Gastroesophageal sphincter (tissue), 4 donors: ENCODE measurements around the gene L3MBTL4. TPM values are rescaled to one million over a fixed set of nuclear protein-coding genes. Genes with fewer than 3 reads are reported as not detected.

Experiments
- ATAC-seq: fragments of 150-250 bp; one replicate; pipeline ENCODE4 v1.9.1; 2016; ENCODE audit warnings: mild to moderate bottlenecking, moderate library complexity
- H3K27ac ChIP-seq, 4 donors: fragments of 200-600 bp; sonication (generic) in 3 of 4; 1 replicate in 3 of 4; 2 replicates in 1 of 4; pipeline ENCODE4 v1.5.1; 2016 to 2019
- H3K27me3 ChIP-seq: fragments of 200-600 bp; sonication (generic); one replicate; pipeline ENCODE4 v1.5.1; 2019
- H3K36me3 ChIP-seq, 2 donors: fragments of 200-600 bp; sonication (generic); one replicate each; pipeline ENCODE4 v1.5.1; 2019; ENCODE audit warnings: control low read depth in 1 of 2
- H3K4me1 ChIP-seq, 3 donors: fragments of 200-600 bp; sonication (generic); 1 replicate in 2 of 3; 2 replicates in 1 of 3; pipeline ENCODE4 v1.5.1; 2016 to 2019; ENCODE audit warnings: control low read depth in 2 of 3
- H3K4me3 ChIP-seq, 2 donors: fragments of 200-600 bp; sonication (generic); one replicate each; pipeline ENCODE4 v1.5.1; 2019; ENCODE audit warnings: mild to moderate bottlenecking in 1 of 2, moderate library complexity in 1 of 2
- H3K9me3 ChIP-seq, 3 donors: fragments of 200-600 bp; sonication (generic); one replicate each; pipeline ENCODE4 v1.5.1; 2017 to 2019; ENCODE audit warnings: control low read depth in 2 of 3
- EP300 ChIP-seq: sonication (generic); formaldehyde crosslinking; IDR thresholded peaks from one replicate; pipeline ENCODE4 v1.6.1; 2017; ENCODE audit warnings: antibody characterized with exemption, mild to moderate bottlenecking
- POLR2A ChIP-seq, 2 donors: fragments of 450-650 bp; IDR thresholded peaks; one replicate each; pipeline ENCODE4 v1.6.1; 2017; ENCODE audit warnings: antibody characterized with exemption in 2 of 2, mild to moderate bottlenecking in 2 of 2, moderate library complexity in 1 of 2
- POLR2AphosphoS5 ChIP-seq: sonication (generic); formaldehyde crosslinking; IDR thresholded peaks from one replicate; pipeline ENCODE4 v1.6.1; 2017; ENCODE audit warnings: antibody characterized with exemption
- WGBS, 2 donors: methylation state at CpG; one replicate each; pipeline ENCODE4 v1.1.5; 2018; ENCODE audit warnings: low coverage in 1 of 2; 5-methylcytosine and 5-hydroxymethylcytosine counted together
- total RNA-seq, 4 donors: library from RNA; depleted of rRNA; stranded (reverse); fragments of >200 nt; gene quantifications; one replicate each; pipeline ENCODE4 v1.1.0, GENCODE V29; 2016
- TF ChIP-seq, protein P1 (sequence below), 4 experiments: fragments of 200-600 bp in 2 of 4; fragments of 450-650 bp in 2 of 4; sonication (generic) in 1 of 4; IDR thresholded peaks; one replicate each; pipeline ENCODE4 v1.5.1; 2017 to 2019; ENCODE audit warnings: antibody characterized with exemption in 4 of 4, mild to moderate bottlenecking in 2 of 4, moderate library complexity in 2 of 4

Gene L3MBTL4
- total RNA-seq, 4 donors from 2014 or later = 0.46 to 8.1 (median 4.9) TPM

DNA sequence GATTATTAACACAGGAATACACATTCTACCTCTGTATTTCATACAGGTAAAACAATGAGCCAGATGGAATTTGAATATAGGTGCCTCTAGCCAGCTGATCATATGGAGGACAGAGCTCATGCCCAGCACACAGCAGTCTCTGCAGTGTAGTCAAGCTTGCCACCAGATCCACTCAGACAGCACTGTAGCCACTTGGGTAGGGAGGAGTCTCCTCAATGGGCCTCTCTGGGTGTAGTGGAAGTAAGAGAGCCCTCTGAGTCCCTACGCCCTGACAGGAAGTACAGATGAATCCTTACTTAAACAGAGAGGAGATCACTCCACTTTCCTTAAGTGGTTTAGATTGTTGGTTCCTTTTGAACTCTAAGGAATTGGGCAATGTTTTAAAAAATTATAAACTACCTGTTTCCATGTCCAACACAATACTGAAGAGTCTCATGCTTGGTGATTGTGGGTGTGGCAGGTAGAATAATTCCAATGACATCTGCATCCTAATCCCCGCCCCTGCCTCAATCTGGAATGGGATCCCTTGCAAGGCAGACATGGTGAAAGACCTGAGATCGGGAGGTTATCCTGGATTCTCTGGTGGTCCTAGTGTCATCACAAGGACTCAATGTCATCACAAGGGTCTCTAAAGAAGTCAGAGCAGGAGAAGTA lies 496.4 kb downstream of the L3MBTL4 start:
- ATAC-seq = no peak
- no peaks in the 10 kb centered on the region for H3K27me3 ChIP-seq
- no peaks in the 10 kb centered on the region for H3K36me3 ChIP-seq
- WGBS, 2 donors = 79% methylated on average over 3 of the region's 3 CpGs; no CpG with 5 or more reads in 1 of the 2 donors
- H3K4me3 ChIP-seq = no peak overlapping the region
- no peaks in the 10 kb centered on the region for H3K4me1 ChIP-seq
- no peak overlapping the region for H3K27ac ChIP-seq
- TF ChIP-seq, protein P1, sequence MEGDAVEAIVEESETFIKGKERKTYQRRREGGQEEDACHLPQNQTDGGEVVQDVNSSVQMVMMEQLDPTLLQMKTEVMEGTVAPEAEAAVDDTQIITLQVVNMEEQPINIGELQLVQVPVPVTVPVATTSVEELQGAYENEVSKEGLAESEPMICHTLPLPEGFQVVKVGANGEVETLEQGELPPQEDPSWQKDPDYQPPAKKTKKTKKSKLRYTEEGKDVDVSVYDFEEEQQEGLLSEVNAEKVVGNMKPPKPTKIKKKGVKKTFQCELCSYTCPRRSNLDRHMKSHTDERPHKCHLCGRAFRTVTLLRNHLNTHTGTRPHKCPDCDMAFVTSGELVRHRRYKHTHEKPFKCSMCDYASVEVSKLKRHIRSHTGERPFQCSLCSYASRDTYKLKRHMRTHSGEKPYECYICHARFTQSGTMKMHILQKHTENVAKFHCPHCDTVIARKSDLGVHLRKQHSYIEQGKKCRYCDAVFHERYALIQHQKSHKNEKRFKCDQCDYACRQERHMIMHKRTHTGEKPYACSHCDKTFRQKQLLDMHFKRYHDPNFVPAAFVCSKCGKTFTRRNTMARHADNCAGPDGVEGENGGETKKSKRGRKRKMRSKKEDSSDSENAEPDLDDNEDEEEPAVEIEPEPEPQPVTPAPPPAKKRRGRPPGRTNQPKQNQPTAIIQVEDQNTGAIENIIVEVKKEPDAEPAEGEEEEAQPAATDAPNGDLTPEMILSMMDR (IDR thresholded peaks at IDR 0.05) = no peak
- TF ChIP-seq POLR2AphosphoS5 (no peak), EP300 (no peak), POLR2A (IDR thresholded peaks at IDR 0.05) (no peak)
- H3K9me3 ChIP-seq = no peaks in the 10 kb centered on the region

DNA sequence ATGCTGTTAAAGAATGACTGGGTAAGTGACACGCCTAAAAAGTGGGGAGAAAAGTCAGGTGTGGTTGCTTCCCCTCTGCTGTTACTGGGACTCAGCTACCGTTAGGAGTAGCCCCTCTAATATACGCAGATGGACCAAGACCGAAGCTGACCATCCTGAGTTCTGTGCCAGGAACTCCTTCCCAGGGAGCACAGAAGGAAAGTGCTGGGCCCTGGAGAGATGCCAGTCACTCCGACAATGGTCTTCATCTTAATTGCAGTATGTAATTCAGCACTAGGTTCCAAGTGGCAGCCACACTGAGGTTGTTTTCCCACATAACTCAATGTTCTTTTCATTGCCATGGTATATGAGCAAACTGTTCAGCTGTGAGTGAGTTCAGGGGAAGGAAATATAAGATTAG lies 499.8 kb downstream of the L3MBTL4 start:
- no peak for ATAC-seq
- Histone ChIP-seq H3K27me3 (no peaks in the 10 kb centered on the region), H3K27ac (no peak overlapping the region), H3K4me1 (no peaks in the 10 kb centered on the region), H3K36me3 (no peaks in the 10 kb centered on the region), H3K4me3 (no peak overlapping the region), H3K9me3 (no peaks in the 10 kb centered on the region)
- TF ChIP-seq POLR2A (IDR thresholded peaks at IDR 0.05) (no peak), EP300 (no peak), POLR2AphosphoS5 (no peak)
- TF ChIP-seq, protein P1 (IDR thresholded peaks at IDR 0.05) = no peak
- WGBS, 2 donors = 0 to 58% methylated on average over 1 to 5 of the region's 5 CpGs

DNA sequence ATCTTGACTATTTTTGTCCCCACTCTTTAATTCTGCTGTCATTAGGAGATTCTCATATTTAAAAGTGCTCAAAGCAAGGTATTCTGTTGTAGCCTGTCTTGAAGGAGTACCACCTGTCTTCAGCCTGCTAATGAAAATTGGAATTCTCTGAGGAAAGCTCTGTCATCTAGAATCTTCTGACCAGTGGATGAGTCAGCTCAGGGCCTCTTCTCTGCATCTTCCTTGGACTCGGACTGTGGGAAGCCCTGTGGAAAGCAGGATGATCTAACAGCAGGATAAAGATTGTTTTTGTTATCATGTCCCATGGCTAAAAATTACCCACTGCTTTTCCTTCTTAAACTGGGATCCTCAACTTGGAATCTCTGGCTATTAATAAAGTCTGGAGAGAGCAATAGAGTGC lies 500.7 kb downstream of the L3MBTL4 start:
- no peak for ATAC-seq
- TF ChIP-seq, protein P1 (IDR thresholded peaks at IDR 0.05) = no peak
- TF ChIP-seq POLR2AphosphoS5 (no peak), POLR2A (IDR thresholded peaks at IDR 0.05) (no peak), EP300 (no peak)
- Histone ChIP-seq H3K9me3 (no peaks in the 10 kb centered on the region), H3K4me1 (no peaks in the 10 kb centered on the region), H3K27me3 (no peaks in the 10 kb centered on the region), H3K27ac (no peak overlapping the region), H3K4me3 (no peak overlapping the region), H3K36me3 (no peaks in the 10 kb centered on the region)
- 36 to 67% methylated on average over 1 of the region's 1 CpG for WGBS, 2 donors

DNA sequence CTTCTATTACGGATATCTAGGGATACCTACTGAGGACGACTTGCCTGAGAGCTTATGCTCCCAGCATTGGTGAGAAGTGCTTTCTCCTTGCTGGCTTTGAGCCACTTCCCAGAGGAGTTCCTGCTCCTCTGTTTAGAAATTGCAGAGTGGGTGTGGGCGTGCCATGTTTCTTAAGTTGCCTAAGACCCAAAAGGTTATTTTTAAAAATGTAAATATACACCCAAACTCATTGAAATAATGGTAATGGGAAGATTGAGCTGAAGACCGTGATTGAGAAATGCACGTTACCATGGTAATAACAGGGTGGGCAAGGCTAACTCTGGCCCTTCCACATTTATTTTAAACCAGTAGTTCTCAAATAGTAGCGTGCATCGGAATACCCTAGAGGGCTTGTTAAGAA lies 502.1 kb downstream of the L3MBTL4 start:
- no peak for TF ChIP-seq POLR2A (IDR thresholded peaks at IDR 0.05)
- no peak for TF ChIP-seq EP300
- TF ChIP-seq, protein P1 (IDR thresholded peaks at IDR 0.05) = no peak
- TF ChIP-seq POLR2AphosphoS5 = no peak
- Histone ChIP-seq H3K36me3 (no peaks in the 10 kb centered on the region), H3K9me3 (no peaks in the 10 kb centered on the region), H3K4me1 (no peaks in the 10 kb centered on the region), H3K4me3 (no peak overlapping the region), H3K27ac (no peak overlapping the region), H3K27me3 (no peaks in the 10 kb centered on the region)
- ATAC-seq = no peak
- 65 to 72% methylated on average over 5 to 6 of the region's 7 CpGs for WGBS, 2 donors

DNA sequence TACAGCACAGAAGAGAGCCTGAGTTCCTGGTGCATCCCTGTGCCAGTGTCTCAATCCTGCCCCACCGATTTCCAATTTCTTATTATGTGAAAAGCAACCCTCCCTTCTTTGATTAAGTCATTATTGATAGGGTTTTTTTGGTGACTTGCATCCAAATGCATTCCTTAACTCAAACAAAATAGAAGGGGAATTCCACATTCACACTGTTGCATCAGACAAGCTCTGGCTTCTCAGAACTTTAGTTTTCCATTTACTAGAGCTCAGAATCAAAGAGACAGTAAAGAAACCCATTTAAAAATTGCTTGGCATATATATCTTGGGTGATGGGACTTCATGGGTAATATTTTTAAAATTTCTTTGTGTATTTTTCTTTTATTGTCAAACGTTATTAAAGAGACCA lies 505.6 kb downstream of the L3MBTL4 start:
- WGBS, 2 donors = 35 to 48% methylated on average over 2 of the region's 2 CpGs
- H3K4me1 ChIP-seq = no peaks in the 10 kb centered on the region
- H3K27ac ChIP-seq = no peak overlapping the region
- H3K9me3 ChIP-seq = no peaks in the 10 kb centered on the region
- H3K36me3 ChIP-seq = no peaks in the 10 kb centered on the region
- no peaks in the 10 kb centered on the region for H3K27me3 ChIP-seq
- TF ChIP-seq, protein P1 (IDR thresholded peaks at IDR 0.05) = no peak
- TF ChIP-seq EP300 = no peak
- TF ChIP-seq POLR2A (IDR thresholded peaks at IDR 0.05) = no peak
- TF ChIP-seq POLR2AphosphoS5 = no peak
- ATAC-seq = no peak
- H3K4me3 ChIP-seq = no peak overlapping the region
